Loucy (cell line): Measurements from ENCODE around the gene BANP.
"Not testable (repeated sequence)": the region's sequence is repeated elsewhere in the genome, so short reads cannot be mapped to it uniquely, and the experiment has no call there.

Source experiments
- H2AFZ ChIP-seq: fragments of 200-600 bp; sonication (generic); 2 replicates; pipeline ENCODE4 v1.6.0; 2016; ENCODE audit warnings: antibody characterized with exemption, mild to moderate bottlenecking, low read length, moderate library complexity
- H3F3A ChIP-seq: fragments of 200-600 bp; 2 replicates; pipeline ENCODE4 v1.6.0; 2016; ENCODE audit warnings: antibody characterized with exemption, low read depth, mild to moderate bottlenecking
- H3K27me3 ChIP-seq: fragments of 200-600 bp; sonication (generic); 2 replicates; pipeline ENCODE4 v1.6.1; 2014; ENCODE audit warnings: low read length, mild to moderate bottlenecking; ENCODE audit not compliant: insufficient read depth, poor library complexity, severe bottlenecking
- H3K36me3 ChIP-seq: fragments of 200-600 bp; sonication (generic); 2 replicates; pipeline ENCODE4 v1.6.1; 2016; ENCODE audit warnings: low read length; ENCODE audit not compliant: insufficient read depth
- H3K4me1 ChIP-seq: fragments of 200-600 bp; sonication (generic); 2 replicates; pipeline ENCODE4 v1.5.1; 2014; ENCODE audit warnings: low read length, mild to moderate bottlenecking; ENCODE audit not compliant: insufficient read depth, poor library complexity, severe bottlenecking
- H3K4me2 ChIP-seq: fragments of 200-600 bp; sonication (generic); 2 replicates; pipeline ENCODE4 v1.6.0; 2014; ENCODE audit warnings: antibody characterized with exemption, low read length, low read depth, mild to moderate bottlenecking; ENCODE audit not compliant: poor library complexity, severe bottlenecking
- H3K4me3 ChIP-seq: fragments of 200-600 bp; sonication (generic); 2 replicates; pipeline ENCODE4 v1.5.1; 2014; ENCODE audit warnings: low read length, mild to moderate bottlenecking, mixed read lengths; ENCODE audit not compliant: poor library complexity, severe bottlenecking
- H3K79me2 ChIP-seq: fragments of 200-600 bp; sonication (generic); 2 replicates; pipeline ENCODE4 v1.6.1; 2014; ENCODE audit warnings: low read length; ENCODE audit not compliant: insufficient read depth
- H3K9ac ChIP-seq: fragments of 200-600 bp; sonication (generic); 2 replicates; pipeline ENCODE4 v1.6.0; 2014; ENCODE audit warnings: mild to moderate bottlenecking, low read depth, low read length, moderate library complexity; ENCODE audit not compliant: poor library complexity, severe bottlenecking
- H3K9me2 ChIP-seq: fragments of 200-600 bp; sonication (generic); replicated peaks from 2 replicates; pipeline ENCODE4 v1.6.1; 2016; ENCODE audit warnings: low read depth, low read length, mixed read lengths
- H3K9me3 ChIP-seq: fragments of 200-600 bp; sonication (generic); 2 replicates; pipeline ENCODE4 v1.6.1; 2014; ENCODE audit warnings: mild to moderate bottlenecking, antibody characterized with exemption, low read length, low read depth; ENCODE audit not compliant: insufficient read depth
- H4K20me1 ChIP-seq: fragments of 200-600 bp; sonication (generic); 2 replicates; pipeline ENCODE4 v1.6.0; 2014; ENCODE audit warnings: antibody characterized with exemption, low read length, mild to moderate bottlenecking; ENCODE audit not compliant: insufficient read depth, poor library complexity, severe bottlenecking
- EZH2phosphoT487 ChIP-seq: fragments of 200-600 bp; IDR thresholded peaks from 2 replicates; pipeline ENCODE4 v1.6.1; 2018; ENCODE audit warnings: antibody characterized with exemption, mild to moderate bottlenecking, moderate library complexity, borderline replicate concordance
- TF ChIP-seq, protein P1 (sequence below): fragments of 200-600 bp; sonication (generic); conservative IDR thresholded peaks from 2 replicates; pipeline ENCODE4 v1.5.1; 2014; ENCODE audit warnings: mild to moderate bottlenecking, antibody characterized with exemption, low read length

The BANP gene

DNA sequence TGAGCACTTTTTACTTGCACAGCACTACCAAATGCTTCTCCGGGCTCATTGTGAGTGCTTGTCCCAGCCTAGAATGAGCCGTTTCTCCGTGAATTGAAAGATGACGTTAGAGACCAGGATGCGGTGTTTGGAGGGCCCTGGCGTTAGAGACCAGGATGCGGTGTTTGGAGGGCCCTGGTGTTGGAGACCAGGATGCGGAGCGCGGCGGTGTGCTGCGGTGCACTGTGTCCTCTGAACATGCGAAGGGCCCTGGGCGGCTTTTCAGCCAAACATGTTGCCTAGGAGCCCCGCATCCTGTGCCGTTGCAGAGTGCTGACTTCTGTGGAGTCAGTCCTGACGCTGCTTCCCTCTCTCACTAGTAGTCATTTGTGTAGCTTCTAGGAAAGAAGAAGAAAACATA lies 42.7 kb downstream of the BANP start:
- H3K36me3 ChIP-seq, result no peaks in the 10 kb centered on the region; the same call in 1 of the 2 replicates

DNA sequence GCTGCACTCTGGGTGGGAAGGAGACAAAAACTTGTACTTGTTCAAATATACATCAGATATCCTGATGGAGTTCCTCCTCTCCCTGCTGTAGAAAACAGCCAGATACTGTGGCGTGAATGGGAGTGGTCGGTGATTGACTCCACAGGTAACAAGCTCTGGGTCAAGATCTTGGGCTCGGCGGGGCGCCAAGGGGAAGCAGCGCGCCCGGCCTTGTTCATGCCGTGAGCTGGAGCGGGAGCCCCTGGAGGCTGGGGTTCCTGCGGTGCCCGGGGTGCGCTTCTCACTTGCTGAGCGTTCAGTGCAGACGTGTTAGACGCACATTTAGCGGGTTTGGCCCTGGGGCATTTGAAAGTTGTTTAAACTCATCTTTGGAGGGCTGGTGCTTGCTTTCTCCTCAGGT lies 44.4 kb downstream of the BANP start:
- no peaks in the 10 kb centered on the region for H3F3A ChIP-seq
- no peaks in the 10 kb centered on the region; the same call in 1 of the 2 replicates for H3K36me3 ChIP-seq
- TF ChIP-seq, protein P1, sequence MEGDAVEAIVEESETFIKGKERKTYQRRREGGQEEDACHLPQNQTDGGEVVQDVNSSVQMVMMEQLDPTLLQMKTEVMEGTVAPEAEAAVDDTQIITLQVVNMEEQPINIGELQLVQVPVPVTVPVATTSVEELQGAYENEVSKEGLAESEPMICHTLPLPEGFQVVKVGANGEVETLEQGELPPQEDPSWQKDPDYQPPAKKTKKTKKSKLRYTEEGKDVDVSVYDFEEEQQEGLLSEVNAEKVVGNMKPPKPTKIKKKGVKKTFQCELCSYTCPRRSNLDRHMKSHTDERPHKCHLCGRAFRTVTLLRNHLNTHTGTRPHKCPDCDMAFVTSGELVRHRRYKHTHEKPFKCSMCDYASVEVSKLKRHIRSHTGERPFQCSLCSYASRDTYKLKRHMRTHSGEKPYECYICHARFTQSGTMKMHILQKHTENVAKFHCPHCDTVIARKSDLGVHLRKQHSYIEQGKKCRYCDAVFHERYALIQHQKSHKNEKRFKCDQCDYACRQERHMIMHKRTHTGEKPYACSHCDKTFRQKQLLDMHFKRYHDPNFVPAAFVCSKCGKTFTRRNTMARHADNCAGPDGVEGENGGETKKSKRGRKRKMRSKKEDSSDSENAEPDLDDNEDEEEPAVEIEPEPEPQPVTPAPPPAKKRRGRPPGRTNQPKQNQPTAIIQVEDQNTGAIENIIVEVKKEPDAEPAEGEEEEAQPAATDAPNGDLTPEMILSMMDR, result no peak
- no peak for TF ChIP-seq EZH2phosphoT487
- H3K9me3 ChIP-seq, result no peaks in the 10 kb centered on the region
- no peaks in the 10 kb centered on the region for H3K9me2 ChIP-seq
- no peak overlapping the region for H3K4me3 ChIP-seq
- no peak overlapping the region for H3K9ac ChIP-seq
- H3K27me3 ChIP-seq, result no peaks in the 10 kb centered on the region
- H3K79me2 ChIP-seq, result no peaks in the 10 kb centered on the region
- no peak overlapping the region for H3K4me2 ChIP-seq
- no peaks in the 10 kb centered on the region for H4K20me1 ChIP-seq
- no peak overlapping the region for H2AFZ ChIP-seq
- H3K4me1 ChIP-seq, result no peaks in the 10 kb centered on the region

More for the DNA sequence above, 42.7 kb downstream of the BANP start:
- H3K79me2 ChIP-seq, result no peaks in the 10 kb centered on the region
- no peaks in the 10 kb centered on the region for H3K27me3 ChIP-seq
- no peaks in the 10 kb centered on the region for H4K20me1 ChIP-seq
- no peaks in the 10 kb centered on the region for H3K4me1 ChIP-seq
- H3K9ac ChIP-seq, result no peak overlapping the region
- H3K9me2 ChIP-seq, result no peaks in the 10 kb centered on the region
- H2AFZ ChIP-seq, result no peak overlapping the region
- TF ChIP-seq EZH2phosphoT487, result no peak
- TF ChIP-seq, protein P1, result no peak
- no peak overlapping the region for H3K4me3 ChIP-seq
- H3K4me2 ChIP-seq, result no peak overlapping the region
- H3K9me3 ChIP-seq, result no peaks in the 10 kb centered on the region
- H3F3A ChIP-seq, result no peaks in the 10 kb centered on the region

DNA sequence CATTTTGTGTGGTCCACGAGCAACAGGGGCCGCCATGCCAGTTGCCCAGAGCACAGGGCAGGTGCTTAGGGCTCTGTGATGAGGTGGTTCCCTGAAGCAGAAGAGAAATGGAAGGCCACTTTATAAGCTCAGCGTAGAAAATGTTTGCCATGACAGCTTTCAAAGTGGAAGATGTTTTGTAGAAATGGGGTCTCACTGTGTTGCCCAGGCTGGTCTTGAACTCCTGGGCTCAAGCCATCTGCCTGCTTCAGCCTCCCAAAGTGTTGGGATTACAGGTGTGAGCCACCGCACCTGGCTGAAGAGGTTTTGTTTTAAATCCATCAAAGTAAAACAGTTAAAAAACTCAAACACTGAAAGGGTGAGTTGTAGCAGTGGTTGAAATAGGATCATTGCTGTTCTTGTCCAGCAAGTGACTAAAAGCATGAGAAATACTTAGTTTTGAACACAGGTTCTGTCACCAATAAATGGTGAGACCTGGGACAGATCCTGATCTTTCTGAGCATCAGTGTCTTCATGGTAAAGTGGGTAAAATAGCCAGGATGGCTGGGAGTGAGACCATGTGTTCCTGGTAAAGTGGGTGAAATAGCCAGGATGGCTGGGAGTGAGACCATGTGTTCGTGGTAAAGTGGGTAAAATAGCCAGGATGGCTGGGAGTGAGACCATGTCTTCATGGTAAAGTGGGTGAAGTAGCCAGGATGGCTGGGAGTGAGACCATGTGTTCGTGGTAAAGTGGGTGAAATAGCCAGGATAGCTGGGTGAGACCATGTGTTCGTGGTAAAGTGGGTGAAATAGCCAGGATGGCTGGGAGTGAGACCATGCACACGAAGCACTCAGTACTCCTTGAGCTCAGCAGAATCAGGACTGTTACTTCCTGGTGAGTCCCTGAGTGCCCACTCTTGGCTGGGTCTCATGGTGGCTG lies 46.0 kb downstream of the BANP start:
- no peaks in the 10 kb centered on the region for H3K27me3 ChIP-seq
- no peak for TF ChIP-seq EZH2phosphoT487
- TF ChIP-seq, protein P1, result no peak
- H3K4me2 ChIP-seq, result no peak overlapping the region
- H3K9me2 ChIP-seq, result no peaks in the 10 kb centered on the region
- no peaks in the 10 kb centered on the region for H4K20me1 ChIP-seq
- no peaks in the 10 kb centered on the region; the same call in 1 of the 2 replicates for H3K36me3 ChIP-seq
- no peak overlapping the region for H3K4me3 ChIP-seq
- no peaks in the 10 kb centered on the region for H3F3A ChIP-seq
- H2AFZ ChIP-seq, result no peak overlapping the region
- no peaks in the 10 kb centered on the region for H3K79me2 ChIP-seq
- no peak overlapping the region for H3K9ac ChIP-seq
- no peaks in the 10 kb centered on the region for H3K4me1 ChIP-seq
- H3K9me3 ChIP-seq, result no peaks in the 10 kb centered on the region

DNA sequence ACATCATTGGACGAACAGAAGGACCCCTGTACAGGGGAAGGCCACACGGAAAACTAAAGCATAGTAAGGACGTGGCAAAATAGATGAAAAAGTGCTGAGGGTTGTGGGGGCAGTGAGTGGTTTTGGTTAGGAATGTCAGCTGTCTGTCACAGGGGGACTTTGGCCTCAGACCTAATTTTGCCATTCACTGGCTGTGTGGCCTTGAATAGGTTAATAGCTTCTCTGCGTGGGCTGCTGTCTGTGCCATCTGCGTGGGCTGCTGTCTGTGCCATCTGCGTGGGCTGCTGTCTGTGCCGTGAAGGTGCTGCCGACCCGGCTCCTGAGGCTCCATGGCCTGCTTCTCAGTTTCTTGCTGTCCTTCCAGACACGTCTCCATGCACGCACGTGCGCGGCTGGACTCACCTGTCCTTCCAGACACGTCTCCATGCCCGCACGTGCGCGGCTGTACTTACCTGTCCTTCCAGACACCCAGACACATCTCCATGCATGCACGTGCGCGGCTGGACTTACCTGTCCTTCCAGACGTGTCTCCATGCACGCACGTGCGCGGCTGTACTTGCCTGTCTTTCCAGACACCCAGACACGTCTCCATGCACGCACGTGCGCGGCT lies 47.1 kb downstream of the BANP start:
- not testable (repeated sequence) for H3K79me2 ChIP-seq, H3K4me2 ChIP-seq, H4K20me1 ChIP-seq, H3F3A ChIP-seq, H3K9ac ChIP-seq, H3K4me3 ChIP-seq, H2AFZ ChIP-seq, H3K9me3 ChIP-seq, H3K36me3 ChIP-seq, H3K4me1 ChIP-seq, H3K9me2 ChIP-seq, H3K27me3 ChIP-seq

DNA sequence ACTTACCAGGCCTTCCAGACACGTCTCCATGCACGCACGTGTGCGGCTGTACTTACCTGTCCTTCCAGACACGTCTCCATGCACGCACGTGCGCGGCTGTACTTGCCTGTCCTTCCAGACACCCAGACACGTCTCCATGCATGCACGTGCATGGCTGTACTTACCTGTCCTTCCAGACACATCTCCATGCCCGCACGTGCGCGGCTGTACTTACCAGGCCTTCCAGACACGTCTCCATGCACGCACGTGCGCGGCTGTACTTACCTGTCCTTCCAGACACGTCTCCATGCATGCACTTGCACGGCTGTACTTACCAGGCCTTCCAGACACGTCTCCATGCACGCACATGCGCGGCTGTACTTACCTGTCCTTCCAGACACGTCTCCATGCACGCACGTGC lies 47.8 kb downstream of the BANP start:
- H3F3A ChIP-seq, H3K4me3 ChIP-seq, H3K4me1 ChIP-seq, H3K27me3 ChIP-seq, H2AFZ ChIP-seq, H3K4me2 ChIP-seq, H3K9me2 ChIP-seq, H4K20me1 ChIP-seq, H3K9me3 ChIP-seq, H3K9ac ChIP-seq, H3K36me3 ChIP-seq, H3K79me2 ChIP-seq: not testable (repeated sequence)
